RWPE1 (cell line): ENCODE results near the gene ILF2.

Experiments used
- CTCF ChIA-PET: fragments of 350-600 bp; sonication (Branson Sonifier 250); formaldehyde crosslinking; extraction: SDS; loops from one replicate; lab custom pipeline; 2021; lab: Yijun Ruan, JAX
- POLR2A ChIA-PET: fragments of 400-600 bp; formaldehyde crosslinking; extraction: SDS; loops from one replicate; lab custom pipeline; 2020; ENCODE audit warnings: antibody characterized with exemption; ENCODE audit not compliant: low non-redundant PET; lab: Yijun Ruan, JAX
- DNase-seq: peaks from one replicate; pipeline ENCODE4 v3.0.0; 2012; ENCODE audit warnings: low spot score
- H3K27ac ChIP-seq: fragments of 450-650 bp; 2 replicates; pipeline ENCODE4 v1.5.1; 2017
- CTCF ChIP-seq: fragments of 450-650 bp; conservative IDR thresholded peaks from 2 replicates; pipeline ENCODE4 v1.5.1; 2017; ENCODE audit warnings: low read depth, mild to moderate bottlenecking

ILF2 gene

DNA sequence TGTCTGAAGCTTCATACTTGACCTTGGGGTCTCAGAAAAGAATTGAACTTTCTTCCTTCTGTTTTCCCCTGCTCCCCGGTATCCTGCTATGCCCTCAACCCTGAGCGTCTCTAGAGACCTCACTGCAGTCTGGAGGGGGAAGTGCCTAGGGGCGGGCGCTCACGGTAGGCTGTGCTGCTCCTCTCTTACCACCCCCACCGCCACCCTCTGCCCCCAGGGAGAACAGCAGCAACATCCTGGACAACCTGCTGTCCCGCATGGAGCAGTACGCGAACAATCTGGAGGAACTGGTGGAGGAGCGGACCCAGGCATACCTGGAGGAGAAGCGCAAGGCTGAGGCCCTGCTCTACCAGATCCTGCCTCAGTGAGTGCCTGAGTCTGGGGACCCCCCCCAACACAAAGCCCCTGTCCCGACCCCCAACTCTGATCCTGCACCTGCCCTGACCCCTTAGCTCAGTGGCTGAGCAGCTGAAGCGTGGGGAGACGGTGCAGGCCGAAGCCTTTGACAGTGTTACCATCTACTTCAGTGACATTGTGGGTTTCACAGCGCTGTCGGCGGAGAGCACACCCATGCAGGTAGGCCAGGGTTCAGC, 18.0 kb upstream of the ILF2 start:
- no peak for TF ChIP-seq CTCF
- ChIA-PET POLR2A (no interaction called here), CTCF (no interaction called here)
- no peak for DNase-seq
- no peak overlapping the region for H3K27ac ChIP-seq

GRCh38 chr1:153688276-153688675, 17.5 kb upstream of the ILF2 start:
- POLR2A ChIA-PET: no interaction called here

GRCh38 chr1:153687346-153688125, 16.7 kb upstream of the ILF2 start:
- ChIA-PET POLR2A (no interaction called here), CTCF (interaction anchor here (0.6 to 1.3 kb wide), 2 partner anchors 9 to 457 kb away, joined by 3 to 5 read pairs; partner anchors contain the start of gene NPR1)
- no peak overlapping the region for H3K27ac ChIP-seq
- no peak for TF ChIP-seq CTCF
- DNase-seq: no peak

More at GRCh38 chr1:153688276-153688675, 17.5 kb upstream of the ILF2 start:
- CTCF ChIA-PET: no interaction called here
- DNase-seq: no peak
- H3K27ac ChIP-seq: no peak overlapping the region
- TF ChIP-seq CTCF: no peak

DNA sequence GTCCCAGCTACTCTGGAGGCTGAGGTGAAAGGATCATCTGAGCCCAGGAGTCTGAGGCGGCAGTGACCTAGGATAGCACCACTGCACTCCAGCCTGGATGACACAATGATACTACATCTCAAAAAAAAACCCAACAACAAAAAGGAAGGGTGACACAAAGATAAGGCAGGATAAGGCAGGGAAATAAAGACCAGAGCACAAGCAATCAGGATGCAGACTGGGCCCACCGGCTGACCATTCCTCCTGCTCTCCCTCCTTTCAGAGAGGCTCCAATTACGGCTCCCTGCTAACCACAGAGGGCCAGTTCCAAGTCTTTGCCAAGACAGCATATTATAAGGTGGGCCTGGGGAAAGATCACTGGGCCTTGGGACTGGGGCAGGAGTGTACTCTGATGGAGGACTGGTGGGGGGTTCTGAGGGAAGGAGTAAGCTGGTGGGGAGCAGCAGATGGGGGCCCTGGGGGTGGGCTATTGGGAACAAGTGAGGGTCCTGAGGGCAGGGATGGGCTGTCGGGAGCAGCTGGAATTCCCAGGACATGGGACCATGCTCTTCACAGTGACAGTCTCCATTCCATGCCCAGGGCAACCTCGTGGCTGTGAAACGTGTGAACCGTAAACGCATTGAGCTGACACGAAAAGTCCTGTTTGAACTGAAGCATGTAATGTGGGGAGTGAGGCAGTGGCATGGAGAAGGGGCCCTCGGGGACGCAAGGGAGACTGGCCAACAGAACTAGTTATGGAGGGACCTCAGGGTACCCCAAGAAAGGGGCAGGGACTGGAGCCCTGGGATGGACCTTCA, 14.9 kb upstream of the ILF2 start:
- no peak overlapping the region for H3K27ac ChIP-seq
- DNase-seq: no peak
- POLR2A ChIA-PET: interaction anchor here (0.6 kb wide), 1 partner anchor 47 kb away, joined by 8 read pairs; no protein-coding TSS in a partner anchor
- CTCF ChIA-PET: no interaction called here
- no peak for TF ChIP-seq CTCF

GRCh38 chr1:153684892-153685291, 14.1 kb upstream of the ILF2 start:
- DNase-seq: no peak
- ChIA-PET CTCF (no interaction called here), POLR2A (no interaction called here)
- no peak overlapping the region for H3K27ac ChIP-seq
- no peak for TF ChIP-seq CTCF

GRCh38 chr1:153683854-153684253, 13.1 kb upstream of the ILF2 start:
- CTCF ChIA-PET: no interaction called here
- POLR2A ChIA-PET: no interaction called here
- H3K27ac ChIP-seq: no peak overlapping the region
- TF ChIP-seq CTCF: no peak
- no peak for DNase-seq
